GM18526 (cell line): ENCODE results near the gene HNRNPM.

Experiments used
- POLR2A ChIP-seq: IDR thresholded peaks from 3 replicates; pipeline ENCODE4 v1.6.1; 2011; ENCODE audit not compliant: insufficient read length; ENCODE audit errors: extremely low read depth

Gene HNRNPM

GRCh38 chr19:8444677-8445487, at the start of gene HNRNPM:
Gene HNRNPM (plus strand): TSS chr19:8444975. CDS start chr19:8444999, 24 bp downstream.
- TF ChIP-seq POLR2A: peak; percentile 95

- no peak for TF ChIP-seq POLR2A
These were observed 49.1 kb upstream of the HNRNPM start for GRCh38 chr19:8395621-8396082.

- no peak for TF ChIP-seq POLR2A
These were observed 48.6 kb upstream of the HNRNPM start for GRCh38 chr19:8396185-8396562.

- TF ChIP-seq POLR2A: no peak
These were observed 48.1 kb upstream of the HNRNPM start for GRCh38 chr19:8396563-8397203.

GRCh38 chr19:8397271-8397670, 47.5 kb upstream of the HNRNPM start:
- TF ChIP-seq POLR2A: no peak

GRCh38 chr19:8397746-8398310, 46.9 kb upstream of the HNRNPM start:
- TF ChIP-seq POLR2A: no peak

GRCh38 chr19:8398311-8398771, 46.4 kb upstream of the HNRNPM start:
- TF ChIP-seq POLR2A: no peak

GRCh38 chr19:8399681-8400188, 45.0 kb upstream of the HNRNPM start:
- no peak for TF ChIP-seq POLR2A

- TF ChIP-seq POLR2A: no peak
These were observed 42.8 kb upstream of the HNRNPM start for GRCh38 chr19:8401981-8402411.

GRCh38 chr19:8403098-8403819, 41.5 kb upstream of the HNRNPM start:
- TF ChIP-seq POLR2A: no peak

- TF ChIP-seq POLR2A: no peak
These were observed 41.0 kb upstream of the HNRNPM start for GRCh38 chr19:8403820-8404109.

- no peak for TF ChIP-seq POLR2A
These were observed 40.2 kb upstream of the HNRNPM start for GRCh38 chr19:8404391-8405151.

- peak; percentile 47 for TF ChIP-seq POLR2A
These were observed 31.8 kb upstream of the HNRNPM start, which contains the start of gene MARCHF2 for GRCh38 chr19:8412783-8413628. Gene MARCHF2 (plus strand): TSS chr19:8413305. CDS start chr19:8421841, 8,536 bp downstream.

- TF ChIP-seq POLR2A: no peak
These were observed 31.2 kb upstream of the HNRNPM start for GRCh38 chr19:8413629-8413995.
